DMS114 treated with DMSO at 0.1 percent for 48 hours (cell line): Measurements from ENCODE around the gene NRROS.

ENCODE experiments used
- DNase-seq: peaks from one replicate; lab custom pipeline; 2025; ENCODE audit not compliant: unreplicated experiment; lab: John Stamatoyannopoulos, UW

The NRROS gene

GRCh38 chr3:196677353-196677752, 37.9 kb downstream of the NRROS start:
- no peak for DNase-seq

GRCh38 chr3:196677931-196678330, 38.4 kb downstream of the NRROS start:
- DNase-seq: no peak

- peak; percentile 48 for DNase-seq
Observed at GRCh38 chr3:196684548-196685407, 45.3 kb downstream of the NRROS start.

GRCh38 chr3:196686436-196686835, 46.9 kb downstream of the NRROS start:
- DNase-seq: no peak

- no peak for DNase-seq
Observed at GRCh38 chr3:196688349-196688748, 48.9 kb downstream of the NRROS start.

- no peak for DNase-seq
Observed at GRCh38 chr3:196689941-196690660, 50.6 kb downstream of the NRROS start.

GRCh38 chr3:196691386-196691785, 51.9 kb downstream of the NRROS start:
- no peak for DNase-seq

- no peak for DNase-seq
Observed at GRCh38 chr3:196694202-196694638, 54.7 kb downstream of the NRROS start.

GRCh38 chr3:196694941-196695848, 55.7 kb downstream of the NRROS start:
- DNase-seq: no peak

- DNase-seq: no peak
Observed at GRCh38 chr3:196695849-196696226, 56.3 kb downstream of the NRROS start.

GRCh38 chr3:196697270-196697669, 57.8 kb downstream of the NRROS start:
- DNase-seq: no peak

GRCh38 chr3:196699749-196700148, 60.3 kb downstream of the NRROS start:
- no peak for DNase-seq

- DNase-seq: no peak
Observed at GRCh38 chr3:196700801-196701200, 61.3 kb downstream of the NRROS start.

GRCh38 chr3:196706327-196706726, 66.8 kb downstream of the NRROS start:
- DNase-seq: no peak

GRCh38 chr3:196706731-196707130, 67.2 kb downstream of the NRROS start:
- DNase-seq: no peak

- no peak for DNase-seq
Observed at GRCh38 chr3:196707566-196707965, 68.1 kb downstream of the NRROS start.

GRCh38 chr3:196708467-196708866, 69.0 kb downstream of the NRROS start:
- no peak for DNase-seq
